SHP77 treated with DMSO at 0.1 percent for 48 hours (cell line): ENCODE measurements around the gene IRS2.

Experiments used
- DNase-seq: peaks from one replicate; lab custom pipeline; 2025; lab: John Stamatoyannopoulos, UW

The IRS2 gene

DNA sequence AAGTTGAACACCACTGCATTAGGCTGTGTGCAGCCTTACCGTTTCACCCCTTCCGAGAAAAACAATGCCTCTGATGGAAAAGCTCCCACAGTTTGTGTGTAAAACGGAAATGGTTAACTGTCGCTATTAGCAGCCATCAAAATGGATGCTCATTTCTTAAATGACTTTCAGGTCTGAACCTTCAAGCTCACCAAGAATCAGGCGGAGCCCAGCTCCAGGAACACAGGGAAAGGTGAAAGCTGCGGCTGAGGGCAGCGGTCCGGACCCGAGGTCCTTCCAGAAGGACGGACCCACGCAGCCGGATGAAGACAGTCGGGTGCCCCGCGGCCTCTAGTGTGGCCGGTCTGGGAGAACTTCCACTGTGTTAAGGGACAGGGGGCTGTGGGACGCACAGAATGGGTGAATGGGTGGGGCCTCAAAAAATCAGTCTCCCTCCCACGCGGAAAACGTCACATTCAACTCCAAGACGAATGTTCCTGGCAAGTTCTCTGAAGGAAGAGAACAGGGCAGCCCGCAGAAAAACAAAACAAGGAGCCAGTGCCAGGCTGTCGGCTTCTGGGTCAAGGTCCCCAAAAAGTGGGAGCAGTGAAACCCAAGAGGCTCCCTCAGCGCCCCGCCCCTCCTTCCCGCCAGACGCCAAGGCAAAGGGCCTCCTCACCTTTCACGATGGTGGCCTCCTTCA, 4.9 kb downstream of the IRS2 start:
- DNase-seq: peak; percentile 50

DNA sequence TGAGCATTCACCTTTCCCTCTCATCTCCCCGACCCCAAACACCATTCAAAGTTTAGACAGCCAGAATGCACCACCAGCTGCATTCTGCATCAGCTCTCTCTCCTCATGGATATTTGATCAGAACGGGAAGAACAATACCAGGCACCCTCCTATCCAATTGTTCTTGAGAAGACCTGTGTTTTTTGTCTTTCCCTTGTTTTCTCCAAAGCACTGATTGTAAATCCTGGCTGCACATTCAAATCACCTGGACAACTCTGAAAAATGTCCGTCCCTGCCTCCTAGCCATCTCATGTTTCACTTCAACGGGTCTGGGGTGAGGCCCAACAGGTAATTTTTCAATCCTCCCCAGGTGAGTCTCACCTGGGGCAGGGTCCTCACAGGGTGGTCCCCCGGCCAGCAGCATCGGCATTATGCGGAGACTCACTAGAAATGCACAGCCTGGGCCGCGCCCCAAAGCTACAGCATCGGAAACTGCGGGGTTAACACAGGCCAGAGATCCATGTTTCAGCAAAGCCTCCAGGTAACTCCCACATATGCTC, 5.5 kb downstream of the IRS2 start:
- DNase-seq: no peak

DNA sequence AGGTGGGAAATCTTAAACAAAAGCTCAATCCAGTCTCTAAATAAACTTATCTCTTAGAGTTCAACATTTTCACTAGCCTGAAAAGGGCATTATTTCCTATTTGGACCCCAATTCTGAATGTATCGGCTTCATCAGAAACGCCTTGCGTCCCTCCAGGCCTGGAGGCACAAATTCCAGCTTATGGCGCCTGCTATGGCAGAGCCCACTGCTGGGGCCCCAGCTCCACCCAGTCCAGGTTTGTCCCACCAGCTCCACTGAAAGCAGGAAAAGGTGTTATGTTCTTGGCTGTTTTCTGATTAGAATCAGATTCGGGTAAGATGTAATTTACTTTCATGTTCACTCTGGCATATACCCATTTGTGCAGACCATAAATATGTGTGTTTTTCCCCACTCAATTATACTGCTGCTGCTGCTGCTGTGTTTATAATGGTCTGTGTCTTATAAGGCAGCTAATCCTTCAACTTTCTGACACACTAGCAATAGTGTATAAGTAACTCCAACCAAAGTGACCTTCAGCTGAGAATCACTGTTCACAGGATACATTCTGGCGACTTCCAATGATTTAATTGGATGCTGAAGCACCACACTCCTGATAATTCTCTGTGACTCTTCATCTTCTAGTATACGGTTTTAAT, 6.4 kb downstream of the IRS2 start:
- DNase-seq: no peak

DNA sequence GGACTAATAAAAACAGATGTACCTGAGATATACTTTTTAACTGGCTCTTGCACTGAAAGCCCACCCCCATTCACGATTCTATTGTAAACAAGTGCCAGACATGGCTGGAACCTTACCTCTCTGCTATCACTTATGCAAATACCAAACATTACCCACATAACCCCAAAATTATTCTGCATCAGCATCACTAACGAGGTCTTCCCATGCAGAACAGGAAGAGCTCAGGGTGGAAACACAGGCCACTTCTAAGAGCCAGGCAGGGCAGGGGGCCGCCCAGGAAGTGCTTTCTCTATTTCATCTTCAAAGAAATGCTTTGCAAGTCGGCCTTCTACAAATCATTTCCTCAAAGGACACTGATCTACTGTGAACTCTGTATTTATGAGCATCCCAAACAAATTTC, 7.3 kb downstream of the IRS2 start:
- DNase-seq: peak; percentile 55

DNA sequence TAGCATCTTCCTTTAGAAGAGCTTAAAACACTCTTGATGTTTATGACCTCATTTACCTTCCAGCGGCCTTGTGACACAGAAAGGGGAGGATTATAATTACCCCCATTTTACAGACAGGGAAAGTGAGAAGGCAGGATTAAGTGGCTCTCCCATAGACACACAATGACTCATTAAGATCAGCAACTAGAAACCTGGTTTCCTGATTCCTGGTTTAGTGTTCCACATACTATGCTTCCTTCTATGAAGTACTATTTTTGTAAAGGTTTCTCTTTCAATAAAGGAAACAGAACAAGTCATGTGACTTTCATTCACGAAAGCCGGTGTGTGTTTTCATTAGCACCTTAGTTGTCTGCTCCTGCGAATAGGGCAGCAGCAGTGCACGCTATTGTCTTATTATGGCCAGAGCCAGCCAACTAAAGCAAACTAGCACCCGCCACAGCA, 8.3 kb downstream of the IRS2 start:
- DNase-seq: peak; percentile 60

DNA sequence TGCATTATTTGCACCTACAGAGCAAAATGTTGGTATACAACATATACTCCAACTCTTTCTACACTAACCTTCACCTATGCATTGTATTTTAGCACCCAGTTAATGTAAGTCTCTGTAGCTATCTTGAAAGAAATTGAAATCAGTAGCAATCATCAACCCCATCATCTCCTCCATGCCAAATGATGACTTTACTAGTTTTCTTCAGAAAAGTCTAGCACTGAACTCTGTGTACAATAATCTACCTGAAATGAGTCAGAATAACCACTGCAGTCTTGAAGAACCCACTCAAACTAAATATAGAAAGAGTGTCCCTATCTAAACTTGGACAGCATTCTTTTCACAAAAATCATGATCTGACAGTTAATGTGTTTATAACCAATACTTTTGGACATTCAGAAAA, 9.8 kb downstream of the IRS2 start:
- no peak for DNase-seq

DNA sequence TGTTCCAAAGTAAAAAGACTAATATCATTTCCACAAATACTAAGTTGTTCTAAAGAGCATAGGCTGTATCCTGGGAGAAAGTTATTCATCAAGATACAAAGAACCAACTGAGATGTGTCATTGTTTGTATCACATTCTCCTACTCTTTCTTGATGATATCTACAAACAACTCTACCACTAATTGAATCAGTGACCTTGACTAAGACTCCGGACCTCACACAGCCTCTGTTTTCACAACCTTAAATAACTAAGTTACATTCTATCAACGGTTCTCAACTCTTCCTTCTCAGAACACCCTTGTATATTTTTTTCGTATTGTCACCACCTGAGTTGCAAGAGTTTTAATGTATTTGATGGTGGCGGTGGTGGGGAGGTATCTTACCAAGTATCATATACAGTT, 12.6 kb downstream of the IRS2 start:
- DNase-seq: no peak

DNA sequence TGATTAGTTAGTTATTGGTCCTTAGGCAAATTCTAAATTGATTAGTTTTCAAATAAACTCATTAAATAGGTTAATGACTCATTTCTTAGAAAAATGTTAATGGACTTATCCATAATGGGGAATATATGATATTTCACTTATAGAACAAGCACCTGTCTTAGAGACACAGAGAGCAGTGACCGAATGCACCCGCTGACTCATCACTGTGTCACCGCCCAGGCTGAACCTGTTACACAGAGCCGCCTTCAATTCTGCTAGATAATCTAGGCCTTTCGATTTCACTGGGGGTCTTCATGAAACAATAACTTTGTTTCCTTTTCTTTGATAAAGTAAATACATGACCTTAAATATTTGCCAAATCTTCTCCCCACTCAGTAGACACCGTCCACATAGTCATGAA, 13.1 kb downstream of the IRS2 start:
- DNase-seq: no peak

DNA sequence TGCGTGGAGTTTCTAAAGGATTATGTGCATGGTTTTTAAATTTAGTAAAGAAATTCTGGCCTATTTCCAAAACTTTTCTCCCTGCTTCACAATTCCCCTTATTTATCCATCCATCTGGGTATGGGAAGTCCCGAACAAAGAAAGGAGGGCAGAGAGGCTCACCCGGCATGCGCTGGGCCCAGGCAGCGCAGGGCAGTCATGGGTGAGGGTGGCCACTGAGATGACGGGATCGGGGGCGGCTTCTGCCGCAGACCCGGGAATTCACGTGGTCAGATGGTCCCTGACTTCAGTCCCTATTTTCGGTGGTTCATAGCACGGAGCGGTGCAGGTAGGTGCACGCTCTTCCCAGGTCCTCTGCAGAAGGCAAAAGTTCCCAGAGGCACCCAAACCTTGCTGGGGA, 14.5 kb downstream of the IRS2 start:
- DNase-seq: no peak

DNA sequence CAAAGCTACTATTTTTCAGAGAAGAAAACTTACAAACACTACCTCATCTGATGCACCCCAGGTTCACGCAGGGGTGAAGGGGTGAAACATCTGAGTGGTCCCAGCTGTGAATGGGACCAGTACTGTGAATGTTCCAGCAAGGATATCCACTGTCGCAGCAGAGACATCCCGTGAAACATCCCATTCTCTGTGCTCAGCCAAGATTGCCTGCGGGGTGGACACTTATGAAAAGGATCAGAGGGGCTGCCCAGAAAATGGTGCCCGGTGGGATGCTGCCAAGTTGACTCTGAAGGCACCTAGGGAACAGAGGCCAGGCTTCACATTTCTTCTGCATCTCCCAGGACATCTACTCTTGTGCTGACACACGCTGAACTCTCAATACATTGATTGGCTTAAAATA, 15.9 kb downstream of the IRS2 start:
- DNase-seq: no peak

DNA sequence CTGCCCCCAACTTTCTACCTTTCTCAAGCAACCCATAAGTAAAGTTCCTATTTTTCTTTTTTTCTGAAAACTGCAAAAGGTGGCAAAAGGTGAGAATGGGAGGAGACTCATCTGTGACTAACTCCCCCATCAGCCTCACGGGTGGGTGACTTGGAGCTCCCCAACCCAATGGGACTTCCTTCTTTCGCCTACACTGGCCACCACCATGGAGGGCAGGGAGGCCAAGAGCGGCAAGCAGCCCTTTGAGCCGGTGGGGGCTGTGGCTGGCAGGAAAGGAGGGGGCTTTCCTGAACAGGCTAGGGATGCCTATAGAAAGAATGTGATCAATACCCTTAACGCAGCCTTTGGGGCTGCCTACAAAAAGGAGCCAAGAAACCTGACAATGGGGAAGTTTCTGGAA, 16.5 kb downstream of the IRS2 start:
- no peak for DNase-seq

DNA sequence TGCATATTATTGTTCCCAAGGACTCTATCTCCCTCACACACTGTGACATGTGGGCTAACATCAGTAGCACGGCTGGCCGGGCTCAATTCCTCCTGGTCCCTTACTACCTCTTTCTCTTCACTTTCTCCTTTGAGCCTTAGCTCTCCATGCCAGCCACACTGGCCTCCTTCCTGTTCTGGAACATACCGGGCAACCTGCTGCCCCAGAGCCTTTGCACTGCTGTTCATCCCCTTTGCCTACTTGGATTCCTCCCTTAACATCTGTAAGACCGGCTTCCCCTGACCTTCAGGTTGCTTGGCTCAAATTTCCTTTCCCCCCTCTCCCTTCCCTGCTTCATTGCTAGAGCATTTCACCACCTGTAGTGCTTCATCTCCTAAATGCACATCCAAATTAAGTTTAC, 17.1 kb downstream of the IRS2 start:
- DNase-seq: no peak

DNA sequence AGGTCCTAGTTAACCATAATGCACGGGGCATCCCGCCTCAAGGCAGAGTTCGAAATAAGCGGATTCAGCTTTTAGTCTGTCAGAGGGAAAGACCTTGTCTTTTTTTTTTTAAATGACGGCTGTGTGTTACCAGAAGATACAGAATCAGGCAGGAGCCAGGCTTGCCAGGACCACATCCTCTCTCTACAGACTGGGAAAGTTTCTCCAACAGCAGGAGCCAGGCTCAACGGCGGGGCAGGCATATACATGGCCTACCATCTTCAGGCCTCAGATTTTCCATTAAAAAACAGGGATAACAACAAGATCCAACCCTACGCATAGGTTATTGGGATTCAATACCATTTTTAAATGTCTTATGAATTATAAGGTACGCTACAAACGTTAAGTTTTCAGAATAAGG, 17.8 kb downstream of the IRS2 start:
- no peak for DNase-seq

DNA sequence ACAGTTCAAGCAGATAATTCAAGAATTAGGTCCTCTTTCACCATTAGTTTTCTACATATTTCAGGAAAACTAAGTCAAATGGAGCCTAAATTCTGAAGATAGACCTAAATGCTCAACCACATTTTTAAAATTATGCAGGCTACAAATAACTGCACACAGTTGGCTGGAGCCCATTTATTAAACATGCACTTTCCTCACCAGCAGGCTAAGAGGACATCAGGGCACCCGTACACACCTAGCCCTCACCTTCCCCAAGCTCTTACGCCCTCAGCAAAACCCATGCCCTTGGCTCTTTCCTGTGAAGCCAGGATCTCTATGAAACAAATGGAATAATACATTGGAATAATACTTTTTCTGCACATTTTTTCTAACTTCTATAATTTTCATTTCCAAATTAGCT, 18.2 kb downstream of the IRS2 start:
- no peak for DNase-seq

DNA sequence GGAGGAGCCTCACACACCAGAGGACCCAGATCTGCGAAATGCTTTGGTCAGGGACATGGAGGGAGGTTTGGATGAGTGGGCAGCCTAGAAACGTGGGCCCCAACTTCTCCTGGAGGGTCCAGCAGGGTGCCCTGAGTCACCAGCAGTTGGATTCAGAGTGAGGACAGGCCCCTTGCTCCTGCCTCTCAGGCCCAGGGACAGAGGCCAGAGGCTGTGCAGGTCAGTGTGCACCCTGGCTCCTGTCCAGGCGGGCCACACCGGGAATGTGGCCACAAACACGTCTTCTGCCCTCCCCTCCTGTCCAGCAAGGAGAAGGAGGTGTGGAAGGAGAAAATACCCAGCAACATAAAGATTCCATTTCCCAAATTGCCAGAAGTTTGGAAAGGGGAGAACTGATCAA, 19.4 kb downstream of the IRS2 start:
- DNase-seq: no peak

DNA sequence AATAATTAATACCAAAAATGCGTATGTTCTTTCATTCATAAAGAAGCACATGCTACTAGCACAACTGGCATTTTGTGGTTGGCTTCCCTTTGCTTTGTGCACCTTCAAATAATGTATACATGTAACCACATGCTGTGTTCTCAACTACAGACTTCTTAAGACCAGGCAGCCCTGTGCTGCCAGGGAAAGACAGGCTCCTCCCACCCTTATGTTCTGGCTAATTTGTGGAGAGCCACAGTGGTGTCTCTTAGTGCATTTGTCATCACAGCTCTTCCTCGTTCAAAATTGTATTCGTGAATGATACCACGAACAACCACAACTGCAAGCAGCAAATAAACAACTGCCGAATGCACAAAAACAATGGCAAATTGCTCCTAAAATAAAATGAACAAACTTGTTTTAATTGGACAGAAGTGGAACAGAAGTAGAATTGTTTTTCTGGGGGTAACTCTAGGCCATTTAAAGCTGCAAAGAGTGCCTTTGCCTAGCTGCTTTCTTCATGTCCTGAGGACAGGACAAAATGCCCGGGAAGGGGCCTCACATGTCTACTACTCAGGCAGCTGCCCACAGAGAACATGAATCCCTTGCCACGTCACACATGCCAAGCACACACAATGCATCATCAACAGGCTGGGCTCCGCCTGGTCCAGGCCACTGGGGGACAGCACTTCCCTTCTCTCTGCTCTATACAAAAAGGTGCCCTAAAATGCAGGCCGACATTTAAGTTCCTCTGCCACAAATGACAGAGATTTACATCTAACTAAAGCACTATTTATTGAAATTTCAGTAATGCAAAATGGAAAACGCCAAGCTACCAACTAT, 21.7 kb downstream of the IRS2 start:
- DNase-seq: peak; percentile 14

DNA sequence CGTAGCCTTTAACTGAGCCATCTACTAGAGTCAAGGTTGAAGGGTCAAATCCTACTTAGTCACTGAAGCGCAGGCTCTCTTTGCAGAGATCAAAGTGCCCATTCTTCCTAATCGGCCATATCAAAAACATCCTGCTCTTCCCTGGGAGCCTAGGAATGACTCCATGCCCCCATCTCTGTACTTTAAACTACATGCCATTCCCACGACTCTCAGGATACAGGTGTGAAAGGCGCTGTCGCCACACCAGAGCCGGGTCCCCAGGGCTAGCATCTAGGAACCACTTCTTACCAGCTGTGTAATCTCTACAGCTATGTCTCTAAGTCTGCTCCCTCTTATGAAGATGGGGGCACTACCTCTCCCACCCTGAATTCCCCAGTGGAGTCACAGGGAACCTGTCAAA, 22.3 kb downstream of the IRS2 start:
- DNase-seq: no peak

DNA sequence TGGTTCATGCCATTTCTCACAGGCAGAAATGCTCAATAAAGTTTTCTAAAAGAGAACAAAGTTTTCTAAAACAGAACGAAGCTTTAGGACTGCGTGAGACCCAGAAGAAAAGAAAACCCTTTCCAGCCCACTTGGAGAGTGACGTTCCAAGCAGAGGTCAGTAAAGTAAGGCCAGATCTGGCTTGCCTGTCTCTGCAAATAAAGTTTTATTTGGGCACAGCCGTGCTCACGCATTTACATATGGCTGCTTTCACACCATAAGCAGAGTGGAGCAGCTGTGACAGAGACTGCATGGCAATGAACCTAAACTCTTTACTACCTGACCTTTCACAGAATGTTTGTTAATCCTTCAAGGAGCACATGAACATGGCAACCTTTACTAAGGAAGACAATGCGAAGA, 23.6 kb downstream of the IRS2 start:
- no peak for DNase-seq

DNA sequence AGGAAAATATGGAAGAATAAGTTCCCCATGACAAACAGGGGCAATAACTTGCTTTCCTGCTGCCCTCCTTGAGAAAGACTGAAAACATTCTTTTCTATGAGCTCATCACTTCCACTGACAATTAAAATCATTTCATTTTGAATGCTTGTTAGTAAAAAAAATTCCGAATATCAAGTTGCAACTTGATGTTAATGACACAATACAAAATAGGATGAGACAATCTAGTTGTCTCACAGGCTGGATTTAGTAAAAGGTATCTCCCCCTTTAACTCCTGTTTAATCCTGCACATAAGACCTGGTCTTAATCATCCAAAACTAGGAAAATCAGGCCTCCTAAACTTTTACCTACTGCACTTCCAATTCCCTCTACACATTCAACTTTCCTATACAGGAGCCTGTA, 24.7 kb downstream of the IRS2 start:
- no peak for DNase-seq

DNA sequence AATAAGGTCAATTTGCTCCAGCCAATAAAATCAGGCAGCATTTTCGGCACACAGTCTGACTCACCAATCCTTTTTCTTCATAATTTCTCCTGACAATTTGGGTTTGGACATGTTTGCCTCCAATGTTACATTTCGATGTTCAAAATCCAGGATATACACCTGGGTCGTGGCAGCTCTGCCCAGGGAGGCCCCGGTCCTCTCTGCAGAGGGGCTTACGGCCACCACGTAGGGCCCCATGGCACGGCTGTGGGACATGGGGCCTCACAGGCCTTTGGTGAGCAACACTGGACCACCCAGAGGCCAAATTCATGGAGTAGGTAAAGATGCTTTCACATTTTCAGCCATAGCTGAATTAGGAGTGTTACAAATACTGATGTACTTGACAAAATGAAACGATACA, 25.4 kb downstream of the IRS2 start:
- DNase-seq: no peak

DNA sequence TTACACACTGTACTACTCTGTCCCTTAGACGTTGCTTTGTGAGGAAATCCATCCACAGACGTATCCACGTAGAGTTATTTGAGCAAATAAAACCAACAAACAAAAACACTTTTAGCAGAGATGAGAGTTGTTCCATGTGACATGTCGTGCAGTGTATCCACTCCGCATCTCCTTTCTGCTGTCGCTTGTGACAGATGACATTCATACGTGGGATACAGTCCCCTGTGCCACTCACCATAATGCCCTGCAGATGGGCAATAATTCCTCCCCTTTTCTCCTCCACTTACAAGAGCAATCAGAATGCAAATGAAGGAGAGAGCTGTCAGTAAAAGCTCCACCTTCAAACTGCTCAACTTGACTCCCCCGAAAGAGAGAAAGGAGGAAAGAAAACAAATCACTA, 26.0 kb downstream of the IRS2 start:
- no peak for DNase-seq

DNA sequence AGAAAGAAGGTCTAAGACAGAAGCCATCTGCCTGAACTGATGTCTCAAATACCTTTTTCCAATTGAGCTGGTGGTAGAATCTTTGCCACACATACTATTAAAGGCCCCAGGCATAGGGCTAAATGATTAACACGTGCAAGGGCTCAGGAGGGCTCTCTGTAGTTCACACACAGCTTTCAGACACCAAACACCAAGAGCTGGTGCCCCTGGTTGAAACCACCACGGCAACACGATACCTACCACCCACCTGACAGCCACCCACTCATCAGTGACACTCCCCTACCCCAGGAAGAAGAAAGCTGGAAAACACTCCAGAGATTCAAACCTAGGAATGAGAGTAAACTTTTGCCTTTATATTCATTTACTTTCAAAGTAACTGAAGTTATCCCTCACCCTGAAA, 26.8 kb downstream of the IRS2 start:
- no peak for DNase-seq

DNA sequence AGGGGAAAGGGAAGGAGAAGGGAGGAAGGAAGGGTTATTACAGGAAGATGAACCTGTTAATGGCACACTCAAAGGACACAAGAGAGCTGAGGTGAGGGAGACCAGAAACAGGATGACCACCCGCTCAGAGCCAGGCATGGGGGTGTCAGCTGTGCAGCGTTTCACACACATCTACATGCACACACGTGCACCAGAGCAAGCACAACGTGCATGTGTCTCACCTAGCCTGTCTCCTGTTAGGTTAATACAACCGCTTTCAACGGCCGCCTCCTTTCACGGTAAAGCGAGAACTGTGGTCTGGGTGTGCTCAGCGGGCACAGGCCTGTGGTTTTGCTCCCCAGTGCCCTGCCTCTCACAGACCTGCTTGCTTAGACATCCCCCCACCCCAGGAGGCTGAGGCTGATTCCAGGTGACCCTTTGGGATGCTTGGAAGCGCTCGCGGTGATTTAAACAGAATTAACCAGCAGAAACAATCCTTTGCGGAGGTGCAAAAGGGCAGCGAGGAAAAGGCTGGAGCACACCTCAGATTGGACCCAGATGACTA, 27.4 kb downstream of the IRS2 start:
- no peak for DNase-seq
